Smooth muscle cell (in vitro differentiated cells): ENCODE data around the gene HBS1L. TPM values are rescaled to one million over a fixed set of nuclear protein-coding genes. Genes with fewer than 3 reads are reported as not detected.

Experiments used
- DNase-seq: peaks from one replicate; lab custom pipeline; 2025; ENCODE audit not compliant: unreplicated experiment; lab: John Stamatoyannopoulos, UW
- H2AFZ ChIP-seq: fragments of 200-600 bp; sonication (generic); 2 replicates; pipeline ENCODE4 v1.6.0; 2016; ENCODE audit warnings: antibody characterized with exemption, low read depth, mild to moderate bottlenecking
- H3F3A ChIP-seq: fragments of 200-600 bp; sonication (generic); 2 replicates; pipeline ENCODE4 v1.6.0; 2017; ENCODE audit warnings: antibody characterized with exemption, low read depth
- H3K27ac ChIP-seq: fragments of 200-600 bp; sonication (generic); 2 replicates; pipeline ENCODE4 v1.5.1; 2016; ENCODE audit warnings: low read depth, mild to moderate bottlenecking
- H3K27me3 ChIP-seq: fragments of 200-600 bp; sonication (generic); 2 replicates; pipeline ENCODE4 v1.6.1; 2016; ENCODE audit warnings: low read depth, mild to moderate bottlenecking
- H3K36me3 ChIP-seq: fragments of 200-600 bp; sonication (generic); 2 replicates; pipeline ENCODE4 v1.5.1; 2016; ENCODE audit warnings: low read depth
- H3K4me1 ChIP-seq: fragments of 200-600 bp; sonication (generic); 2 replicates; pipeline ENCODE4 v1.5.1; 2016; ENCODE audit warnings: low read depth
- H3K4me2 ChIP-seq: fragments of 200-600 bp; sonication (generic); 2 replicates; pipeline ENCODE4 v1.6.0; 2016; ENCODE audit warnings: mild to moderate bottlenecking
- H3K4me3 ChIP-seq: fragments of 200-600 bp; sonication (generic); 2 replicates; pipeline ENCODE4 v1.5.1; 2016; ENCODE audit warnings: mild to moderate bottlenecking
- H3K79me2 ChIP-seq: fragments of 200-600 bp; sonication (generic); 2 replicates; pipeline ENCODE4 v1.6.0; 2016; ENCODE audit warnings: low read depth, mild to moderate bottlenecking
- H3K9ac ChIP-seq: fragments of 200-600 bp; sonication (generic); 2 replicates; pipeline ENCODE4 v1.6.0; 2016; ENCODE audit warnings: low read depth
- H3K9me3 ChIP-seq: fragments of 200-600 bp; sonication (generic); replicated peaks from 2 replicates; pipeline ENCODE4 v1.5.1; 2016; ENCODE audit warnings: low read depth
- H4K20me1 ChIP-seq: fragments of 200-600 bp; sonication (generic); 2 replicates; pipeline ENCODE4 v1.6.0; 2016; ENCODE audit warnings: low read depth
- WGBS: methylation state at CpG from one replicate; pipeline ENCODE4 v1.1.7; 2016; ENCODE audit warnings: low lambda C conversion rate; 5-methylcytosine and 5-hydroxymethylcytosine counted together
- polyA plus RNA-seq: library from polyadenylated mRNA; unstranded; fragments of >200 nt; fragmentation: Nextera tagmentation; extraction: Ambion mirVana; gene quantifications from 2 replicates; pipeline ENCODE4 v1.2.1, GENCODE V29; 2016
- total RNA-seq: library from RNA; depleted of rRNA; stranded (reverse); fragments of >200 nt; gene quantifications from 2 replicates; pipeline ENCODE4 v1.2.3, GENCODE V29; 2014
- TF ChIP-seq, protein P1 (sequence below): fragments of 200-600 bp; sonication (generic); IDR thresholded peaks from 2 replicates; pipeline ENCODE4 v1.5.1; 2017; ENCODE audit warnings: borderline replicate concordance, mild to moderate bottlenecking, antibody characterized with exemption; ENCODE audit not compliant: insufficient read depth, poor library complexity, severe bottlenecking

HBS1L gene
- total and polyA plus RNA-seq, 2 experiments from 2014 or later = 64.3 to 84.8 TPM

DNA sequence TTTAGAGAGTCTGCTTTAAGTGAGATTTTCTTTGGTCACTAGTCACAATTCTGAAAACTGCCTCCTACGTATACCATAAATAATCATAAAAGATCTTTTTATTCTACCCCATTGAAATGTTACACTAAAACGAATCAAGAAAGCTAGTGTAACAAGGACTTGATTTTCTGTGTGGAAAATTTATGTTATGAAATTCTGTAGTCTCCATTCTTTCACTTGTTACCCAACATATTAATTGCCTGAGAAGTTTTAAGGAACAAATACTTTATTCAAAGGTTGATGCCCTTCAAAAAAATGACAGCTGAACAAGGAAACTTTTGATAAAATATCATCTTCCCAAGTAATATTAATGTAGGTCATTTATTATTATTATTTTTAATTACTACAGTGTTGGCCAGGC lies 13.3 kb upstream of the HBS1L start:
- Histone ChIP-seq H3K36me3 (no peaks in the 10 kb centered on the region), H3K9me3 (no peaks in the 10 kb centered on the region), H3K79me2 (no peaks in the 10 kb centered on the region), H3K4me1 (no peaks in the 10 kb centered on the region), H3F3A (no peaks in the 10 kb centered on the region), H3K27me3 (peaks cover 2% of the 10 kb centered on the region), H3K27ac (no peak overlapping the region), H4K20me1 (no peaks in the 10 kb centered on the region), H2AFZ (no peak overlapping the region), H3K9ac (no peak overlapping the region), H3K4me2 (no peak overlapping the region), H3K4me3 (no peak overlapping the region)
- WGBS = 95% methylated on average over 2 of the region's 2 CpGs
- TF ChIP-seq, protein P1, sequence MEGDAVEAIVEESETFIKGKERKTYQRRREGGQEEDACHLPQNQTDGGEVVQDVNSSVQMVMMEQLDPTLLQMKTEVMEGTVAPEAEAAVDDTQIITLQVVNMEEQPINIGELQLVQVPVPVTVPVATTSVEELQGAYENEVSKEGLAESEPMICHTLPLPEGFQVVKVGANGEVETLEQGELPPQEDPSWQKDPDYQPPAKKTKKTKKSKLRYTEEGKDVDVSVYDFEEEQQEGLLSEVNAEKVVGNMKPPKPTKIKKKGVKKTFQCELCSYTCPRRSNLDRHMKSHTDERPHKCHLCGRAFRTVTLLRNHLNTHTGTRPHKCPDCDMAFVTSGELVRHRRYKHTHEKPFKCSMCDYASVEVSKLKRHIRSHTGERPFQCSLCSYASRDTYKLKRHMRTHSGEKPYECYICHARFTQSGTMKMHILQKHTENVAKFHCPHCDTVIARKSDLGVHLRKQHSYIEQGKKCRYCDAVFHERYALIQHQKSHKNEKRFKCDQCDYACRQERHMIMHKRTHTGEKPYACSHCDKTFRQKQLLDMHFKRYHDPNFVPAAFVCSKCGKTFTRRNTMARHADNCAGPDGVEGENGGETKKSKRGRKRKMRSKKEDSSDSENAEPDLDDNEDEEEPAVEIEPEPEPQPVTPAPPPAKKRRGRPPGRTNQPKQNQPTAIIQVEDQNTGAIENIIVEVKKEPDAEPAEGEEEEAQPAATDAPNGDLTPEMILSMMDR = no peak
- no peak for DNase-seq

GRCh38 chr6:135066806-135067205 lies 12.2 kb upstream of the HBS1L start:
- no peaks in the 10 kb centered on the region for H3K9me3 ChIP-seq
- no peak overlapping the region for H3K4me2 ChIP-seq
- no peaks in the 10 kb centered on the region for H3K4me1 ChIP-seq
- no peaks in the 10 kb centered on the region for H3K27me3 ChIP-seq
- no peaks in the 10 kb centered on the region for H3F3A ChIP-seq
- no peak overlapping the region for H2AFZ ChIP-seq
- TF ChIP-seq, protein P1 = no peak
- no peak overlapping the region for H3K27ac ChIP-seq
- WGBS = 87% methylated on average over 3 of the region's 3 CpGs
- H3K9ac ChIP-seq = no peak overlapping the region
- no peak overlapping the region for H3K4me3 ChIP-seq
- no peaks in the 10 kb centered on the region for H4K20me1 ChIP-seq
- no peak for DNase-seq
- H3K36me3 ChIP-seq = no peaks in the 10 kb centered on the region
- H3K79me2 ChIP-seq = no peaks in the 10 kb centered on the region

DNA sequence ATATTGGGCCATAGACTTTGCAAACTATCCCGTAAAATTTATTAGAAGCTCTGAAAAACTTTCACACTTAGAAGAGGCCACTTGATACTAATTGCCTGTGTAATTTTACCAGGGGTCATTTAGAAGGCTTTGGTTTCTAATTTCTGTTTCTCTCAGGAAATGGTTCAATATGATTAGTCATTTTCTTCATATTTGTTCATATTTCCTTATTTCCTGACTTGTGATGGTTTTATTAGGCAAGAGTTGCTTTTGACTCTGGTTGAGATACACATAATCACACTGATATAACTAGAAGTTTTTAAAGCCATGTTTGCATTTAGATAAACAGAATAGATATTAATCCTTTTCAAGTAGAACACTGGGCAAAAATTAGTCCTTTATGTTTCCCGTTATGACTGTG lies 11.8 kb upstream of the HBS1L start:
- H3K4me2 ChIP-seq = no peak overlapping the region
- H3K79me2 ChIP-seq = no peaks in the 10 kb centered on the region
- H3F3A ChIP-seq = no peaks in the 10 kb centered on the region
- H2AFZ ChIP-seq = no peak overlapping the region
- H3K27ac ChIP-seq = no peak overlapping the region
- no peaks in the 10 kb centered on the region for H3K4me1 ChIP-seq
- 86% methylated on average over 2 of the region's 2 CpGs for WGBS
- no peak overlapping the region for H3K4me3 ChIP-seq
- H4K20me1 ChIP-seq = no peaks in the 10 kb centered on the region
- DNase-seq = no peak
- TF ChIP-seq, protein P1 = no peak
- no peaks in the 10 kb centered on the region for H3K27me3 ChIP-seq
- no peak overlapping the region for H3K9ac ChIP-seq
- H3K9me3 ChIP-seq = no peaks in the 10 kb centered on the region
- H3K36me3 ChIP-seq = no peaks in the 10 kb centered on the region

DNA sequence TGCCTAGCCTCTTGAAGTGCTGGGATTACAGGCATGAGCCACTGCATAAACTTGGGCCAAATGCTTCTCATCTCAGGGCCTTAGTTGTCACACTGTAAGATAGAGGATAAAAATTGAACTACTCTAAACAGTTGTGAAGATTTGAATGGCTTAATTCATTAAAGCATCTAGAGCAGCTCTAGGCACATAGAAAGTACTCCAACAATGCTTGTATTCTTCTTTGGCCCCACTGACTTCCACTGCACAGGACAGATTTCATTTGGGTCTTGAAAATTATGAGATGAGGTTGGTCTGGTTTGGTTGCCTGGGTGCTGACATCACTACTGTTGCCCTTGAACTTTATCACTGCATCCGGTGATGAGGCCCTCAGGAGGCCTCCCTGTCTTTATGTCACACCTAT lies 10.0 kb upstream of the HBS1L start:
- Histone ChIP-seq H3K36me3 (no peaks in the 10 kb centered on the region), H3K9ac (no peak overlapping the region), H3K4me1 (no peaks in the 10 kb centered on the region), H3K27me3 (peaks cover 3% of the 10 kb centered on the region), H3K9me3 (no peaks in the 10 kb centered on the region), H2AFZ (no peak overlapping the region), H3K79me2 (no peaks in the 10 kb centered on the region), H3K4me2 (no peak overlapping the region), H4K20me1 (no peaks in the 10 kb centered on the region), H3K27ac (no peak overlapping the region), H3K4me3 (no peak overlapping the region), H3F3A (no peaks in the 10 kb centered on the region)
- WGBS = 45% methylated on average over 1 of the region's 1 CpG
- DNase-seq = no peak
- TF ChIP-seq, protein P1 = no peak
